Body of pancreas (tissue), 4 donors: ENCODE results near the gene EFCAB11. TPM values are rescaled to one million over a fixed set of nuclear protein-coding genes. Genes with fewer than 3 reads are reported as not detected.
A peak's percentile ranks its signal among the peaks of the same experiment; 100 is the strongest.

ENCODE experiments used
- ATAC-seq: fragments of 150-250 bp; one replicate; pipeline ENCODE4 v1.9.1; 2016
- DNase-seq, 4 donors: peaks; one replicate each; pipeline ENCODE4 v3.0.0-alpha.2; 2019
- H3K27ac ChIP-seq, 4 donors: fragments of 200-600 bp; sonication (generic); 1 replicate in 3 of 4; 2 replicates in 1 of 4; pipeline versions ENCODE4 v1.5.1 to v1.6.1; 2016 to 2019; ENCODE audit warnings: mild to moderate bottlenecking in 1 of 4, mixed read lengths in 1 of 4, moderate library complexity in 1 of 4
- H3K27me3 ChIP-seq, 2 donors: fragments of 200-600 bp; sonication (generic); one replicate each; pipeline ENCODE4 v1.6.0; 2016; ENCODE audit warnings: mild to moderate bottlenecking in 1 of 2
- H3K36me3 ChIP-seq, 2 donors: fragments of 200-600 bp; sonication (generic); replicated peaks in 1 of 2; 2 replicates each; pipeline ENCODE4 v1.5.1; 2016; ENCODE audit warnings: low read depth in 2 of 2; ENCODE audit not compliant: insufficient read depth in 1 of 2
- H3K4me1 ChIP-seq: fragments of 200-600 bp; sonication (generic); one replicate; pipeline ENCODE4 v1.6.0; 2016
- H3K4me3 ChIP-seq, 2 donors: fragments of 200-600 bp; sonication (generic); 1 replicate in 1 of 2; 2 replicates in 1 of 2; pipeline ENCODE4 v1.5.1; 2016 to 2019
- H3K9me3 ChIP-seq, 3 donors: fragments of 200-600 bp; sonication (generic); 1 replicate in 2 of 3; 2 replicates in 1 of 3; pipeline ENCODE4 v1.5.1; 2016
- CTCF ChIP-seq, 7 experiments: fragments of 450-650 bp in 4 of 7; fragments of 200-600 bp in 3 of 7; sonication (generic) in 3 of 7; IDR thresholded peaks; one replicate each; pipeline ENCODE4 v1.5.1; 2016 to 2019; ENCODE audit warnings: antibody characterized with exemption in 7 of 7
- POLR2A ChIP-seq, 3 donors: fragments of 450-650 bp; IDR thresholded peaks; one replicate each; pipeline ENCODE4 v1.6.1; 2016; ENCODE audit warnings: antibody characterized with exemption in 3 of 3, mild to moderate bottlenecking in 2 of 3
- WGBS, 2 donors: methylation state at CpG; one replicate each; pipeline ENCODE4 v1.1.5; 2017; 5-methylcytosine and 5-hydroxymethylcytosine counted together
- intact Hi-C: fragments of 100-400 bp; cut with DNase I; formaldehyde crosslinking; loops from one replicate; pipeline ENCODE4 v1.15.1; 2023
- total RNA-seq, 2 donors: library from RNA; depleted of rRNA; stranded (reverse); fragments of >200 nt; gene quantifications; one replicate each; pipeline ENCODE4 v1.1.0, GENCODE V29; 2016

Gene EFCAB11
- total RNA-seq, 2 donors from 2014 or later = 1.6 to 2.9 TPM

GRCh38 chr14:89911010-89911919 lies 43.3 kb downstream of the EFCAB11 start:
- peak overlapping the region in 2 of 4 donors; percentile 4 to 5 for H3K27ac ChIP-seq
- peaks cover 17% of the 10 kb centered on the region for H3K4me1 ChIP-seq
- no peaks in the 10 kb centered on the region for H3K36me3 ChIP-seq
- H3K4me3 ChIP-seq = no peak overlapping the region
- no peaks in the 10 kb centered on the region for H3K9me3 ChIP-seq
- no peaks in the 10 kb centered on the region for H3K27me3 ChIP-seq
- ATAC-seq (peak; percentile 26), DNase-seq (peak; percentile 10 to 35 (median 20))
- intact Hi-C loops = no loop called here
- no peak for TF ChIP-seq CTCF (IDR thresholded peaks at IDR 0.05)
- 37% methylated on average over 11 of the region's 11 CpGs for WGBS, 2 donors

- TF ChIP-seq CTCF (IDR thresholded peaks at IDR 0.05) = no peak
- TF ChIP-seq POLR2A (IDR thresholded peaks at IDR 0.05) = no peak
- peaks cover 17% of the 10 kb centered on the region for H3K4me1 ChIP-seq
- H3K9me3 ChIP-seq = no peaks in the 10 kb centered on the region
- H3K27ac ChIP-seq = peak overlapping the region in 2 of 4 donors; percentile 4 to 5
- WGBS, 2 donors = 19 to 23% methylated on average over 5 of the region's 5 CpGs
- intact Hi-C loops = no loop called here
- ATAC-seq (no peak), DNase-seq (no peak)
- H3K27me3 ChIP-seq = no peaks in the 10 kb centered on the region
- H3K36me3 ChIP-seq = no peaks in the 10 kb centered on the region
- H3K4me3 ChIP-seq = no peak overlapping the region
These were observed 43.9 kb downstream of the EFCAB11 start for GRCh38 chr14:89910691-89911009.

- WGBS, 2 donors = 94 to 97% methylated on average over 9 of the region's 9 CpGs
- no peak overlapping the region for H3K4me3 ChIP-seq
- ATAC-seq = no peak
- H3K27ac ChIP-seq = no peak overlapping the region
- intact Hi-C loops = loop anchor here (5.0 kb wide), 1 partner anchor 877 kb away; no protein-coding TSS in a partner anchor
- H3K9me3 ChIP-seq = no peaks in the 10 kb centered on the region
- DNase-seq = no peak
- H3K36me3 ChIP-seq = no peaks in the 10 kb centered on the region
- H3K27me3 ChIP-seq = no peaks in the 10 kb centered on the region
- no peak for TF ChIP-seq CTCF (IDR thresholded peaks at IDR 0.05)
- TF ChIP-seq POLR2A (IDR thresholded peaks at IDR 0.05) = no peak
- H3K4me1 ChIP-seq = peaks cover 17% of the 10 kb centered on the region
These were observed 44.9 kb downstream of the EFCAB11 start for GRCh38 chr14:89909586-89909985.

GRCh38 chr14:89908712-89909450 lies 45.6 kb downstream of the EFCAB11 start:
- 92 to 94% methylated on average over 9 of the region's 9 CpGs for WGBS, 2 donors
- Histone ChIP-seq H3K4me3 (no peak overlapping the region), H3K4me1 (peaks cover 17% of the 10 kb centered on the region), H3K27me3 (no peaks in the 10 kb centered on the region), H3K36me3 (no peaks in the 10 kb centered on the region), H3K9me3 (no peaks in the 10 kb centered on the region), H3K27ac (no peak overlapping the region)
- ATAC-seq (no peak), DNase-seq (no peak)
- TF ChIP-seq CTCF (IDR thresholded peaks at IDR 0.05) = no peak
- TF ChIP-seq POLR2A (IDR thresholded peaks at IDR 0.05) = no peak
- intact Hi-C loops = loop anchor here (5.0 kb wide), 1 partner anchor 877 kb away; no protein-coding TSS in a partner anchor
